K562 (cell line): ENCODE measurements around the gene SERF2. TPM values are rescaled to one million over a fixed set of nuclear protein-coding genes. Genes with fewer than 3 reads are reported as not detected.

Source experiments
- CREM ChIP-seq: IDR thresholded peaks from 2 replicates; pipeline ENCODE4 v1.6.1; 2014; ENCODE audit warnings: antibody characterized with exemption, low read depth
- DEAF1 ChIP-seq: fragments of 450-650 bp; formaldehyde crosslinking; IDR thresholded peaks from 2 replicates; pipeline ENCODE4 v1.4.0; 2020; ENCODE audit warnings: mild to moderate bottlenecking, moderate library complexity
- DLX4 ChIP-seq: fragments of 250-450 bp; sonication (Bioruptor Pico); IDR thresholded peaks from 2 replicates; pipeline ENCODE4 v1.6.1; 2021; ENCODE audit warnings: mild to moderate bottlenecking
- E2F3 ChIP-seq: fragments of 250-450 bp; sonication (Bioruptor Pico); IDR thresholded peaks from 2 replicates; pipeline ENCODE4 v1.4.0; 2020; ENCODE audit warnings: mild to moderate bottlenecking
- FOXP1 ChIP-seq: sonication (generic); formaldehyde crosslinking; IDR thresholded peaks from 2 replicates; pipeline ENCODE4 v1.8.0; 2022; ENCODE audit warnings: mild to moderate bottlenecking, missing genetic modification reagents
- GATA2 ChIP-seq: sonication (generic); formaldehyde crosslinking; IDR thresholded peaks from 2 replicates; pipeline ENCODE4 v1.4.0; 2020; ENCODE audit warnings: mild to moderate bottlenecking, missing genetic modification reagents
- HCFC1 ChIP-seq: IDR thresholded peaks from 2 replicates; pipeline ENCODE4 v1.6.1; 2012; ENCODE audit warnings: low read depth, low read length, improper control_type of control experiment
- HSF4 ChIP-seq: fragments of 250-450 bp; sonication (Bioruptor Pico); IDR thresholded peaks from 2 replicates; pipeline ENCODE4 v2.1.2; 2022; ENCODE audit warnings: mild to moderate bottlenecking, moderate library complexity, borderline replicate concordance
- MCM5 ChIP-seq: fragments of 450-650 bp; IDR thresholded peaks from 2 replicates; pipeline ENCODE4 v1.6.1; 2016; ENCODE audit warnings: low read depth
- MNT ChIP-seq, 2 experiments: fragments of 450-650 bp; conservative IDR thresholded peaks; 2 replicates each; pipeline ENCODE4 v1.6.1; 2017; ENCODE audit warnings: mild to moderate bottlenecking in 2 of 2, moderate library complexity in 2 of 2
- MYNN ChIP-seq, 2 experiments: sonication (generic); formaldehyde crosslinking in 1 of 2; IDR thresholded peaks; 2 replicates each; pipeline versions ENCODE4 v1.5.0 to v1.6.1; 2016 to 2020; ENCODE audit warnings: antibody characterized with exemption in 1 of 2, missing genetic modification reagents in 1 of 2
- NFATC3 ChIP-seq: fragments of 450-650 bp; IDR thresholded peaks from 2 replicates; pipeline ENCODE4 v1.6.1; 2017; ENCODE audit warnings: mild to moderate bottlenecking
- OTX1 ChIP-seq: fragments of 450-650 bp; formaldehyde crosslinking; IDR thresholded peaks from 2 replicates; pipeline ENCODE4 v1.4.0; 2022; ENCODE audit warnings: mild to moderate bottlenecking
- RBFOX2 ChIP-seq: fragments of 200-400 bp; formaldehyde crosslinking; IDR thresholded peaks from 2 replicates; pipeline ENCODE4 v1.6.1; 2017; ENCODE audit warnings: low read depth, mild to moderate bottlenecking, low read length, moderate library complexity
- SREBF1 ChIP-seq: fragments of 150-350 bp; IDR thresholded peaks from 2 replicates; pipeline ENCODE4 v1.6.1; 2014; ENCODE audit warnings: antibody characterized with exemption, low read depth, low read length, borderline replicate concordance
- SREBF2 ChIP-seq: sonication (generic); formaldehyde crosslinking; IDR thresholded peaks from 2 replicates; pipeline ENCODE4 v1.4.0; 2020; ENCODE audit warnings: mild to moderate bottlenecking, missing genetic modification reagents
- TAF9B ChIP-seq: fragments of 450-650 bp; IDR thresholded peaks from 2 replicates; pipeline ENCODE4 v1.6.1; 2018; ENCODE audit warnings: mild to moderate bottlenecking; ENCODE audit not compliant: partially characterized antibody
- ZBED1 ChIP-seq: IDR thresholded peaks from 2 replicates; pipeline ENCODE4 v1.6.1; 2014
- ZHX1 ChIP-seq: fragments of 150-350 bp; conservative IDR thresholded peaks from 2 replicates; pipeline ENCODE4 v1.6.1; 2014; ENCODE audit warnings: low read length
- ZNF140 ChIP-seq: fragments of 250-450 bp; sonication (Bioruptor Pico); IDR thresholded peaks from 2 replicates; pipeline ENCODE4 v1.8.0; 2021; ENCODE audit warnings: moderate library complexity, mild to moderate bottlenecking, inconsistent platforms
- ZNF175 ChIP-seq: fragments of 200-800 bp; sonication (Bioruptor generic); IDR thresholded peaks from 2 replicates; pipeline ENCODE4 v1.6.1; 2016; ENCODE audit warnings: low read depth, mild to moderate bottlenecking, missing genetic modification characterization, missing compliant biosample characterization
- ZNF274 ChIP-seq: IDR thresholded peaks from 2 replicates; pipeline ENCODE4 v1.6.1; 2011; ENCODE audit warnings: low read depth, mild to moderate bottlenecking, low read length, moderate library complexity, borderline replicate concordance
- ZNF354B ChIP-seq: fragments of 250-450 bp; sonication (Bioruptor Pico); IDR thresholded peaks from 2 replicates; pipeline ENCODE4 v1.4.0; 2020
- ZNF57 ChIP-seq: fragments of 450-650 bp; formaldehyde crosslinking; IDR thresholded peaks from 2 replicates; pipeline ENCODE4 v1.4.0; 2020; ENCODE audit warnings: mild to moderate bottlenecking, moderate library complexity
- polyA plus RNA-seq, 8 experiments: library from polyadenylated mRNA; depleted of rRNA in 4 of 8; stranded (reverse) in 5 of 8; unstranded in 3 of 8; fragments of >200 nt; fragmentation: Nextera tagmentation in 2 of 8; fragmentation: Illumina TruSeq in 1 of 8; extraction: Ambion mirVana in 2 of 8; extraction: Trizol in 1 of 8; gene quantifications; 2 replicates each; pipeline versions ENCODE4 v1.2.1 to v1.2.3, GENCODE V29; 2011 to 2014; ENCODE audit warnings: inconsistent platforms in 1 of 8, missing spikeins in 1 of 8
- total RNA-seq, 7 experiments: library from RNA; depleted of rRNA in 6 of 7; stranded (reverse); fragments of >200 nt in 6 of 7; fragmentation: Illumina TruSeq in 2 of 7; extraction: Trizol in 2 of 7; gene quantifications; 2 replicates each; pipeline versions ENCODE4 v1.2.1 to v1.2.3, GENCODE V29; 2011 to 2021; ENCODE audit warnings: low replicate concordance in 1 of 7

Gene SERF2
- total and polyA plus RNA-seq, 9 of the 15 experiments (the other 6 are each of a cell fraction or from before 2014, with no cell fraction given) = 497 to 3,360 (median 867) TPM

GRCh38 chr15:43748376-43748775 is 43.7 kb upstream of the SERF2 start (continued):
- TF ChIP-seq ZHX1 (no peak), E2F3 (no peak), CREM (0 out of 2 replicates have a peak, but pooled peaks have one; percentile 17), SREBF2 (no peak), DEAF1 (CRISPR knock-in tag) (no peak), TAF9B (no peak), HSF4 (CRISPR knock-in tag) (no peak), NFATC3 (no peak), ZNF274 (no peak), ZBED1 (no peak), ZNF140 (CRISPR knock-in tag) (no peak), SREBF1 (no peak), DLX4 (CRISPR knock-in tag) (no peak), OTX1 (no peak), RBFOX2 (0 out of 2 replicates have a peak, but pooled peaks have one; percentile 34), FOXP1 (CRISPR knock-in tag) (no peak), ZNF175 (CRISPR knock-in tag) (no peak), HCFC1 (peak; percentile 61), ZNF354B (CRISPR knock-in tag) (no peak), ZNF57 (CRISPR knock-in tag) (no peak), MYNN (IDR thresholded peaks at IDR 0.05) (no peak), MYNN (CRISPR knock-in tag; IDR thresholded peaks at IDR 0.05) (no peak), MCM5 (no peak), MNT (conservative IDR thresholded peaks at IDR 0.05) (0 out of 4 replicates have a peak, but pooled peaks of 1 of the 2 experiments have one; percentile 20), GATA2 (CRISPR knock-in tag) (no peak)
